ENCODE measurements around the gene EEF1E1.

DNA sequence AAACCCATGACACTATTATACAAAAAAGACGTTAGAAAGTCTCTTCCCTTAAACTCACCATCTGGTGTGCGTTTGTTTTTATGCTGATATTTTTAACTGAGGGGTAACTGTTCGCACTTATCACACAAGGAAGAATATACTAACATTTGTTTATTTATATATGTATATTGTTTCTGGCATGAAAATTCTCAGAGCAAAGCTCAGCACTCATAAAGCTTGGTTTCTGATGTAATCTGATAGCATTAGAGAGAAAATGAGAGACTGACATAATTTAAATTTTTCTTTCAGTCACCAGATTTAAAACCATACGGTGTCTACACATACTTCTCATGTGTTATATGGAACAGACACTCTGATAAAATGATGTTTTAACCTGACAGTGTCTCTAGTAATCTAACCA lies 45.1 kb downstream of the EEF1E1 start:
- TF ChIP-seq, protein P1, sequence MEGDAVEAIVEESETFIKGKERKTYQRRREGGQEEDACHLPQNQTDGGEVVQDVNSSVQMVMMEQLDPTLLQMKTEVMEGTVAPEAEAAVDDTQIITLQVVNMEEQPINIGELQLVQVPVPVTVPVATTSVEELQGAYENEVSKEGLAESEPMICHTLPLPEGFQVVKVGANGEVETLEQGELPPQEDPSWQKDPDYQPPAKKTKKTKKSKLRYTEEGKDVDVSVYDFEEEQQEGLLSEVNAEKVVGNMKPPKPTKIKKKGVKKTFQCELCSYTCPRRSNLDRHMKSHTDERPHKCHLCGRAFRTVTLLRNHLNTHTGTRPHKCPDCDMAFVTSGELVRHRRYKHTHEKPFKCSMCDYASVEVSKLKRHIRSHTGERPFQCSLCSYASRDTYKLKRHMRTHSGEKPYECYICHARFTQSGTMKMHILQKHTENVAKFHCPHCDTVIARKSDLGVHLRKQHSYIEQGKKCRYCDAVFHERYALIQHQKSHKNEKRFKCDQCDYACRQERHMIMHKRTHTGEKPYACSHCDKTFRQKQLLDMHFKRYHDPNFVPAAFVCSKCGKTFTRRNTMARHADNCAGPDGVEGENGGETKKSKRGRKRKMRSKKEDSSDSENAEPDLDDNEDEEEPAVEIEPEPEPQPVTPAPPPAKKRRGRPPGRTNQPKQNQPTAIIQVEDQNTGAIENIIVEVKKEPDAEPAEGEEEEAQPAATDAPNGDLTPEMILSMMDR (IDR thresholded peaks at IDR 0.05), result no peak
- TF ChIP-seq POLR2A (IDR thresholded peaks at IDR 0.05), result no peak
- TF ChIP-seq EP300 (IDR thresholded peaks at IDR 0.05), result no peak

Measured in tibial nerve (tissue), 4 donors.